Bone marrow (tissue), 2 donors: ENCODE measurements around the gene IL24.

Experiments
- DNase-seq, 2 donors: peaks; one replicate each; lab custom pipeline; 2025; lab: John Stamatoyannopoulos, UW

Gene IL24

GRCh38 chr1:206880314-206880713 lies 16.9 kb upstream of the IL24 start:
- no peak for DNase-seq

- no peak for DNase-seq
These were observed 14.7 kb upstream of the IL24 start for GRCh38 chr1:206882555-206882954.

- DNase-seq, result no peak
These were observed 14.1 kb upstream of the IL24 start for GRCh38 chr1:206883160-206883559.

- DNase-seq, result no peak
These were observed 13.4 kb upstream of the IL24 start for GRCh38 chr1:206883876-206884275.

- no peak for DNase-seq
These were observed 11.7 kb upstream of the IL24 start for GRCh38 chr1:206885341-206886060.

- no peak for DNase-seq
These were observed 10.4 kb upstream of the IL24 start for GRCh38 chr1:206886831-206887230.

- DNase-seq, result no peak
These were observed 9.5 kb upstream of the IL24 start for GRCh38 chr1:206887701-206888100.

GRCh38 chr1:206890125-206891060 lies 6.8 kb upstream of the IL24 start:
- no peak for DNase-seq

- no peak for DNase-seq
These were observed 5.8 kb upstream of the IL24 start for GRCh38 chr1:206891412-206891811.

- no peak for DNase-seq
These were observed 4.8 kb upstream of the IL24 start for GRCh38 chr1:206892351-206892984.

GRCh38 chr1:206893380-206893779 lies 3.9 kb upstream of the IL24 start:
- no peak for DNase-seq

- DNase-seq, result no peak
These were observed 1.9 kb upstream of the IL24 start for GRCh38 chr1:206895325-206895724.

- no peak for DNase-seq
These were observed 1.4 kb upstream of the IL24 start for GRCh38 chr1:206895837-206896242.

GRCh38 chr1:206896261-206896660 lies 982 bp upstream of the IL24 start:
- DNase-seq, result no peak

- DNase-seq, result no peak
These were observed 1.1 kb downstream of the IL24 start for GRCh38 chr1:206898089-206898914.

- no peak for DNase-seq
These were observed 1.7 kb downstream of the IL24 start for GRCh38 chr1:206898915-206899431.

- DNase-seq, result no peak
These were observed 2.5 kb downstream of the IL24 start for GRCh38 chr1:206899717-206900116.

GRCh38 chr1:206900149-206900548 lies 2.9 kb downstream of the IL24 start:
- DNase-seq, result no peak

GRCh38 chr1:206901944-206902343 lies 4.7 kb downstream of the IL24 start:
- no peak for DNase-seq

GRCh38 chr1:206902702-206903101 lies 5.5 kb downstream of the IL24 start:
- DNase-seq, result no peak

GRCh38 chr1:206903687-206904086 lies 6.4 kb downstream of the IL24 start:
- DNase-seq, result no peak
